ENCODE results near the gene PTTG2.

GRCh38 chr4:38004062-38004461, 43.9 kb downstream of the PTTG2 start:
- TF ChIP-seq POLR2AphosphoS5 (IDR thresholded peaks at IDR 0.05; ENCODE audit: low read depth, low read length) = no peak
- no peak for TF ChIP-seq POLR2A (IDR thresholded peaks at IDR 0.05; ENCODE audit: low read depth, low read length)

Data from GM12892 (cell line).